IMR-90 (cell line): Measurements from ENCODE around the gene C7orf57. TPM values are rescaled to one million over a fixed set of nuclear protein-coding genes. Genes with fewer than 3 reads are reported as not detected.

Experiments
- ATAC-seq: fragments of 200-7000 bp; cut with Tn5 transposase; 2 replicates; pipeline ENCODE4 v1.9.1; 2020; ENCODE audit warnings: low read depth, mild to moderate bottlenecking, moderate library complexity
- BruUV-seq: library from RNA; stranded (reverse); fragments of 400-500 nt; replicated peaks from 2 replicates; lab custom pipeline; 2021; lab: Mats Ljungman, UMichigan
- CTCF ChIA-PET: fragments of 300-600 bp; formaldehyde crosslinking; extraction: SDS; loops from one replicate; lab custom pipeline; 2021; ENCODE audit warnings: antibody characterized with exemption; lab: Yijun Ruan, JAX
- POLR2A ChIA-PET: fragments of 300-600 bp; sonication (Branson Sonifier 250); formaldehyde crosslinking; loops from one replicate; lab custom pipeline; 2022; ENCODE audit warnings: antibody characterized with exemption; ENCODE audit not compliant: unreplicated experiment; lab: Charles Lee
- DNase-seq: peaks from one replicate; pipeline ENCODE4 v3.0.0; 2013
- H2AFZ ChIP-seq: replicated peaks from 2 replicates; pipeline ENCODE3; 2013; ENCODE audit warnings: low read length, mild to moderate bottlenecking; ENCODE audit not compliant: poor library complexity
- H2AK5ac ChIP-seq: 2 replicates; pipeline ENCODE4 v1.6.1; 2013; ENCODE audit warnings: low read depth, low read length, inconsistent platforms
- H2AK9ac ChIP-seq: replicated peaks from 2 replicates; pipeline ENCODE3; 2013; ENCODE audit warnings: mild to moderate bottlenecking, low read depth, low read length, moderate library complexity; ENCODE audit not compliant: poor library complexity
- H2BK120ac ChIP-seq: 2 replicates; pipeline ENCODE4 v1.6.1; 2013; ENCODE audit warnings: low read depth, low read length, inconsistent platforms
- H2BK15ac ChIP-seq: 3 replicates; pipeline ENCODE4 v1.6.1; 2013; ENCODE audit warnings: low read depth, low read length, inconsistent platforms
- H2BK20ac ChIP-seq: 2 replicates; pipeline ENCODE4 v1.6.1; 2013; ENCODE audit warnings: low read depth, mild to moderate bottlenecking, inconsistent platforms, low read length, moderate library complexity
- H2BK5ac ChIP-seq: 2 replicates; pipeline ENCODE4 v1.6.1; 2013; ENCODE audit warnings: mild to moderate bottlenecking, low read depth, low read length, inconsistent platforms; ENCODE audit not compliant: poor library complexity, severe bottlenecking
- H3K14ac ChIP-seq: replicated peaks from 2 replicates; pipeline ENCODE4 v1.6.1; 2013; ENCODE audit warnings: low read depth, low read length, inconsistent platforms
- H3K18ac ChIP-seq: 2 replicates; pipeline ENCODE4 v1.6.1; 2013; ENCODE audit warnings: low read depth, low read length, control low read depth
- H3K23ac ChIP-seq: 2 replicates; pipeline ENCODE4 v1.6.1; 2013; ENCODE audit warnings: low read depth, low read length, inconsistent platforms
- H3K27ac ChIP-seq: 2 replicates; pipeline ENCODE4 v1.5.1; 2013; ENCODE audit warnings: mild to moderate bottlenecking, control low read depth, low read length; ENCODE audit not compliant: insufficient read depth
- H3K27me3 ChIP-seq: 2 replicates; pipeline ENCODE4 v1.6.1; 2013; ENCODE audit warnings: low read length; ENCODE audit not compliant: control insufficient read depth, insufficient read depth
- H3K36me3 ChIP-seq: 2 replicates; pipeline ENCODE4 v1.6.1; 2013; ENCODE audit warnings: low read length, mixed read lengths; ENCODE audit not compliant: control insufficient read depth, insufficient read depth
- H3K4ac ChIP-seq: 2 replicates; pipeline ENCODE4 v1.6.1; 2013; ENCODE audit warnings: low read depth, low read length, inconsistent platforms
- H3K4me1 ChIP-seq: 2 replicates; pipeline ENCODE4 v1.6.1; 2013; ENCODE audit warnings: low read length, mixed read lengths; ENCODE audit not compliant: control insufficient read depth, insufficient read depth
- H3K4me2 ChIP-seq: 2 replicates; pipeline ENCODE4 v1.6.1; 2013; ENCODE audit warnings: low read depth, mild to moderate bottlenecking, control low read depth, low read length, moderate library complexity
- H3K4me3 ChIP-seq: 2 replicates; pipeline ENCODE4 v1.5.1; 2013; ENCODE audit warnings: low read depth, mild to moderate bottlenecking, control low read depth, low read length, moderate library complexity; ENCODE audit not compliant: insufficient read depth
- H3K56ac ChIP-seq: 2 replicates; pipeline ENCODE4 v1.6.1; 2013; ENCODE audit warnings: low read length, inconsistent platforms; ENCODE audit not compliant: insufficient read depth; ENCODE audit errors: extremely low read depth
- H3K79me1 ChIP-seq, 2 experiments: 2 replicates each; pipeline ENCODE4 v1.6.1; 2013; ENCODE audit warnings: low read length in 2 of 2, inconsistent platforms in 1 of 2, low read depth in 1 of 2
- H3K9ac ChIP-seq: 2 replicates; pipeline ENCODE4 v1.6.1; 2013; ENCODE audit warnings: low read depth, low read length, control low read depth
- H3K9me1 ChIP-seq: 2 replicates; pipeline ENCODE4 v1.6.1; 2013; ENCODE audit warnings: low read length, inconsistent platforms; ENCODE audit not compliant: insufficient read depth
- H3K9me3 ChIP-seq: 2 replicates; pipeline ENCODE4 v1.6.1; 2013; ENCODE audit warnings: low read length; ENCODE audit not compliant: control insufficient read depth, insufficient read depth
- H4K20me1 ChIP-seq: 2 replicates; pipeline ENCODE4 v1.6.1; 2013; ENCODE audit warnings: low read length, inconsistent platforms; ENCODE audit not compliant: insufficient read depth
- H4K5ac ChIP-seq: 2 replicates; pipeline ENCODE4 v1.6.1; 2013; ENCODE audit warnings: mild to moderate bottlenecking, low read depth, low read length, control low read depth
- H4K8ac ChIP-seq, 2 experiments: 2 replicates each; pipeline ENCODE4 v1.6.1; 2013; ENCODE audit warnings: low read depth in 2 of 2, low read length in 2 of 2, control low read depth in 1 of 2, inconsistent platforms in 1 of 2
- H4K91ac ChIP-seq: 2 replicates; pipeline ENCODE4 v1.6.1; 2013; ENCODE audit warnings: low read depth, low read length, inconsistent platforms; ENCODE audit not compliant: insufficient read depth
- BHLHE40 ChIP-seq: fragments of 150-350 bp; IDR thresholded peaks from 2 replicates; pipeline ENCODE4 v1.6.1; 2016; ENCODE audit warnings: mild to moderate bottlenecking, low read depth, low read length
- CEBPB ChIP-seq: IDR thresholded peaks from 2 replicates; pipeline ENCODE4 v1.6.1; 2012; ENCODE audit warnings: low read depth, low read length, improper control_type of control experiment
- CHD1 ChIP-seq: IDR thresholded peaks from 2 replicates; pipeline ENCODE4 v1.6.1; 2012; ENCODE audit warnings: low read depth, low read length, improper control_type of control experiment
- FOS ChIP-seq: fragments of 150-350 bp; IDR thresholded peaks from 2 replicates; pipeline ENCODE4 v1.6.1; 2016; ENCODE audit warnings: low read depth, low read length
- MAFK ChIP-seq: IDR thresholded peaks from 2 replicates; pipeline ENCODE4 v1.6.1; 2012; ENCODE audit warnings: low read depth, low read length, improper control_type of control experiment
- MAZ ChIP-seq: IDR thresholded peaks from 2 replicates; pipeline ENCODE4 v1.6.1; 2012; ENCODE audit warnings: low read depth, mild to moderate bottlenecking, low read length, improper control_type of control experiment, moderate library complexity, borderline replicate concordance
- MXI1 ChIP-seq: IDR thresholded peaks from 2 replicates; pipeline ENCODE4 v1.6.1; 2012; ENCODE audit warnings: low read depth, mild to moderate bottlenecking, low read length, moderate library complexity, borderline replicate concordance
- NFE2L2 ChIP-seq: fragments of 150-350 bp; IDR thresholded peaks from 2 replicates; pipeline ENCODE4 v1.6.1; 2016; ENCODE audit warnings: low read depth, mild to moderate bottlenecking, low read length
- POLR2A ChIP-seq: IDR thresholded peaks from 2 replicates; pipeline ENCODE4 v1.6.1; 2012; ENCODE audit warnings: mild to moderate bottlenecking, low read depth, low read length
- RAD21 ChIP-seq: IDR thresholded peaks from 2 replicates; pipeline ENCODE4 v1.6.1; 2012; ENCODE audit warnings: low read length, improper control_type of control experiment
- RCOR1 ChIP-seq: IDR thresholded peaks from 2 replicates; pipeline ENCODE4 v1.6.1; 2012; ENCODE audit warnings: mild to moderate bottlenecking, low read length, improper control_type of control experiment; ENCODE audit not compliant: insufficient replicate concordance
- RFX5 ChIP-seq: IDR thresholded peaks from 2 replicates; pipeline ENCODE4 v1.8.0; 2012; ENCODE audit warnings: low read depth, mild to moderate bottlenecking, low read length, moderate library complexity
- SMC3 ChIP-seq: fragments of 150-350 bp; IDR thresholded peaks from 2 replicates; pipeline ENCODE4 v1.6.1; 2016; ENCODE audit warnings: low read depth, mild to moderate bottlenecking, antibody characterized with exemption, low read length, moderate library complexity
- WGBS, 2 experiments: methylation state at CpG; one replicate each; pipeline versions ENCODE4 v1.1.5 to v1.1.7; 2013; ENCODE audit warnings: missing lambda C conversion rate in 2 of 2; ENCODE audit not compliant: insufficient read length in 1 of 2; ENCODE audit errors: extremely low coverage in 2 of 2; 5-methylcytosine and 5-hydroxymethylcytosine counted together
- dilution Hi-C: fragments of 300-500 bp; cut with HindIII; formaldehyde crosslinking; loops from one replicate; pipeline ENCODE4 v1.14.3; 2018; ENCODE audit warnings: low sequenced_read_pairs; ENCODE audit not compliant: unreplicated experiment
- in situ Hi-C: fragments of 300-500 bp; cut with MboI; formaldehyde crosslinking; loops from 3 replicates; pipeline ENCODE4 v1.14.3; 2019; ENCODE audit warnings: low sequenced_read_pairs, inconsistent platforms, mixed read lengths
- intact Hi-C: fragments of 100-400 bp; cut with micrococcal nuclease; formaldehyde crosslinking; loops from 2 replicates; pipeline ENCODE4 v1.10.0; 2022
- polyA plus RNA-seq, 3 experiments: library from polyadenylated mRNA; depleted of rRNA; stranded (reverse); fragments of >200 nt; gene quantifications; 2 replicates each; pipeline ENCODE4 v1.2.3, GENCODE V29; 2012; ENCODE audit warnings: low replicate concordance in 1 of 3
- total RNA-seq: library from RNA; depleted of rRNA; stranded (reverse); fragments of >200 nt; gene quantifications from 2 replicates; pipeline ENCODE4 v1.2.3, GENCODE V29; 2012
- TF ChIP-seq, protein P1 (sequence below): conservative IDR thresholded peaks from 2 replicates; pipeline ENCODE4 v1.5.1; 2012; ENCODE audit warnings: mild to moderate bottlenecking, low read depth, low read length, improper control_type of control experiment
- TF ChIP-seq, protein P2 (sequence below): fragments of 150-350 bp; IDR thresholded peaks from 2 replicates; pipeline ENCODE4 v1.6.1; 2016; ENCODE audit warnings: low read depth, mild to moderate bottlenecking, low read length, moderate library complexity, borderline replicate concordance
- TF ChIP-seq, protein P3 (sequence below): fragments of 150-350 bp; IDR thresholded peaks from 2 replicates; pipeline ENCODE4 v1.6.1; 2017; ENCODE audit warnings: mild to moderate bottlenecking, antibody characterized with exemption, low read length, low read depth

The C7orf57 gene
- total and polyA plus RNA-seq, 2 of the 4 experiments (the other 2 are of a cell fraction): not detected

DNA sequence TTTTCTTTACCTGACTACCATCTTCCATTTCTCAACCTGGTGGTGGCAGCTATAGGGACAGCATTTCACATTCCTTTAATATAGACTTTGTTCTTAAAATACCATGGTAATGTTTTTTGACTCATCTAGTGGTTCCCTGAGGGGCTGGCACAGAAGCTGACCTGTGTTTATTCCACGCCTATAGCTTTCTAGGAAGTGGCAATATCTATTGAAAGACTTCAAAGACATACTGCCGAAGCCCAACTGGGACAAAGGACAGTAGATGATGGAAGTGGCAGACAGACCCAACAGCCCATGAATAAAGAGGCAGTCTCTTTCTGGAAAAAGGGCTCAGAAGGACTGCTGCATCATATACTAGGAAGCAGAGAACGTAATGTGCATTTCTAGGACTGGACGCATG lies 17.7 kb upstream of the C7orf57 start:
- dilution Hi-C loops (no loop called here), intact Hi-C loops (no loop called here), in situ Hi-C loops (no loop called here)
- H3K79me1 ChIP-seq: no peaks in the 10 kb centered on the region
- no peak overlapping the region for H3K18ac ChIP-seq
- no TSS peak for BruUV-seq
- H2BK20ac ChIP-seq: no peak overlapping the region
- H3K9me3 ChIP-seq: no peaks in the 10 kb centered on the region
- H3K9me1 ChIP-seq: no peaks in the 10 kb centered on the region
- H3K27ac ChIP-seq: no peak overlapping the region
- no peak overlapping the region for H3K4me3 ChIP-seq
- no peak overlapping the region for H3K4me2 ChIP-seq
- no peak overlapping the region for H3K14ac ChIP-seq
- H3K9ac ChIP-seq: no peak overlapping the region
- H4K8ac ChIP-seq: no peak overlapping the region
- H4K20me1 ChIP-seq: no peaks in the 10 kb centered on the region
- H2BK15ac ChIP-seq: no peak overlapping the region
- H4K5ac ChIP-seq: no peak overlapping the region
- no peak overlapping the region for H3K56ac ChIP-seq
- H2AK9ac ChIP-seq: no peak overlapping the region
- no peak overlapping the region for H3K23ac ChIP-seq
- H2BK120ac ChIP-seq: no peak overlapping the region
- ChIA-PET POLR2A (no interaction called here), CTCF (no interaction called here)
- 65% methylated on average over 2 of the region's 4 CpGs; no CpG with 5 or more reads in 1 of the 2 experiments for WGBS, 2 experiments
- H3K36me3 ChIP-seq: no peaks in the 10 kb centered on the region
- ATAC-seq (no peak), DNase-seq (no peak)
- H3K4me1 ChIP-seq: no peaks in the 10 kb centered on the region
- no peak overlapping the region for H2BK5ac ChIP-seq
- no peak overlapping the region for H2AK5ac ChIP-seq
- TF ChIP-seq POLR2A: no peak
- no peak for TF ChIP-seq MAFK
- no peak for TF ChIP-seq RAD21
- no peak for TF ChIP-seq CEBPB
- no peak for TF ChIP-seq RCOR1
- TF ChIP-seq SMC3: no peak
- no peak for TF ChIP-seq FOS
- no peak for TF ChIP-seq MXI1
- no peak for TF ChIP-seq RFX5
- TF ChIP-seq, protein P1, sequence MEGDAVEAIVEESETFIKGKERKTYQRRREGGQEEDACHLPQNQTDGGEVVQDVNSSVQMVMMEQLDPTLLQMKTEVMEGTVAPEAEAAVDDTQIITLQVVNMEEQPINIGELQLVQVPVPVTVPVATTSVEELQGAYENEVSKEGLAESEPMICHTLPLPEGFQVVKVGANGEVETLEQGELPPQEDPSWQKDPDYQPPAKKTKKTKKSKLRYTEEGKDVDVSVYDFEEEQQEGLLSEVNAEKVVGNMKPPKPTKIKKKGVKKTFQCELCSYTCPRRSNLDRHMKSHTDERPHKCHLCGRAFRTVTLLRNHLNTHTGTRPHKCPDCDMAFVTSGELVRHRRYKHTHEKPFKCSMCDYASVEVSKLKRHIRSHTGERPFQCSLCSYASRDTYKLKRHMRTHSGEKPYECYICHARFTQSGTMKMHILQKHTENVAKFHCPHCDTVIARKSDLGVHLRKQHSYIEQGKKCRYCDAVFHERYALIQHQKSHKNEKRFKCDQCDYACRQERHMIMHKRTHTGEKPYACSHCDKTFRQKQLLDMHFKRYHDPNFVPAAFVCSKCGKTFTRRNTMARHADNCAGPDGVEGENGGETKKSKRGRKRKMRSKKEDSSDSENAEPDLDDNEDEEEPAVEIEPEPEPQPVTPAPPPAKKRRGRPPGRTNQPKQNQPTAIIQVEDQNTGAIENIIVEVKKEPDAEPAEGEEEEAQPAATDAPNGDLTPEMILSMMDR: no peak
- no peak for TF ChIP-seq CHD1
- TF ChIP-seq, protein P2, sequence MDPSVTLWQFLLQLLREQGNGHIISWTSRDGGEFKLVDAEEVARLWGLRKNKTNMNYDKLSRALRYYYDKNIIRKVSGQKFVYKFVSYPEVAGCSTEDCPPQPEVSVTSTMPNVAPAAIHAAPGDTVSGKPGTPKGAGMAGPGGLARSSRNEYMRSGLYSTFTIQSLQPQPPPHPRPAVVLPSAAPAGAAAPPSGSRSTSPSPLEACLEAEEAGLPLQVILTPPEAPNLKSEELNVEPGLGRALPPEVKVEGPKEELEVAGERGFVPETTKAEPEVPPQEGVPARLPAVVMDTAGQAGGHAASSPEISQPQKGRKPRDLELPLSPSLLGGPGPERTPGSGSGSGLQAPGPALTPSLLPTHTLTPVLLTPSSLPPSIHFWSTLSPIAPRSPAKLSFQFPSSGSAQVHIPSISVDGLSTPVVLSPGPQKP: no peak
- no peak for TF ChIP-seq NFE2L2
- no peak for TF ChIP-seq MAZ
- TF ChIP-seq, protein P3, sequence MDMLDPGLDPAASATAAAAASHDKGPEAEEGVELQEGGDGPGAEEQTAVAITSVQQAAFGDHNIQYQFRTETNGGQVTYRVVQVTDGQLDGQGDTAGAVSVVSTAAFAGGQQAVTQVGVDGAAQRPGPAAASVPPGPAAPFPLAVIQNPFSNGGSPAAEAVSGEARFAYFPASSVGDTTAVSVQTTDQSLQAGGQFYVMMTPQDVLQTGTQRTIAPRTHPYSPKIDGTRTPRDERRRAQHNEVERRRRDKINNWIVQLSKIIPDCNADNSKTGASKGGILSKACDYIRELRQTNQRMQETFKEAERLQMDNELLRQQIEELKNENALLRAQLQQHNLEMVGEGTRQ: no peak
- TF ChIP-seq BHLHE40: no peak
- no peak overlapping the region for H4K91ac ChIP-seq
- H3K4ac ChIP-seq: no peak overlapping the region
- no peak overlapping the region for H2AFZ ChIP-seq
- peaks cover 7% of the 10 kb centered on the region for H3K27me3 ChIP-seq
